Measurements from ENCODE around the gene CDR2L.
"Not testable (repeated sequence)": the region's sequence is repeated elsewhere in the genome, so short reads cannot be mapped to it uniquely, and the experiment has no call there.

The CDR2L gene

GRCh38 chr17:75012346-75013091 lies 25.1 kb downstream of the CDR2L start, which contains the start of gene MRPL58:
TSS of gene MRPL58 (plus strand) at chr17:75012670. CDS start at chr17:75012687, 17 bp downstream.
- DNase-seq, result peak; percentile 47 to 73

DNA sequence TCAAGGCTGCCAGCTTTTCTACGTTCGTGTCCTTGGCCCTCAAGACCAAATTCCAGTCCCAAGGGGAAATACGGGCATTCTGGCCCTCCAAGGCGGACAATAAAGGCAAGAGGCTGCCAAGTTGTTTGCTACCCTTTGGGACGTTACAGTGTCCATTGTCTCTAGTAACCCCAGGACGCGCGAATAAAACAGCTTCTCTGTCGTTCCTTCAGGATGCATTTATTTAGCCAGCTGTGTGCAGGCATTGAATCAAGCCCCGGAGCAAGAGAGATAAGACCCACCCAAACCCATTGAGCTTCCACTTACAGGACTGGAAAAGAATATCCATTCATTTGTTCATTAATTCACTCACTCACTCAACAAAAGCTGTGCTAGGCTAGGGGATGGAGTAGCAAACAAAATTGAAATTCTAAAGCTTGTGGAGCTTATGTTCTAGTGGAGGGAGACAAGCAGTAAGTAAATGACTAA lies 25.7 kb downstream of the CDR2L start:
- DNase-seq, result no peak

- no peak for DNase-seq
Observed at GRCh38 chr17:75019146-75019545, 31.7 kb downstream of the CDR2L start.

GRCh38 chr17:75019710-75020109 lies 32.3 kb downstream of the CDR2L start:
- DNase-seq, result no peak

- no peak for DNase-seq
Observed at GRCh38 chr17:75020331-75021110, 33.1 kb downstream of the CDR2L start.

- no peak for DNase-seq
Observed at GRCh38 chr17:75024686-75025397, 37.4 kb downstream of the CDR2L start.

DNA sequence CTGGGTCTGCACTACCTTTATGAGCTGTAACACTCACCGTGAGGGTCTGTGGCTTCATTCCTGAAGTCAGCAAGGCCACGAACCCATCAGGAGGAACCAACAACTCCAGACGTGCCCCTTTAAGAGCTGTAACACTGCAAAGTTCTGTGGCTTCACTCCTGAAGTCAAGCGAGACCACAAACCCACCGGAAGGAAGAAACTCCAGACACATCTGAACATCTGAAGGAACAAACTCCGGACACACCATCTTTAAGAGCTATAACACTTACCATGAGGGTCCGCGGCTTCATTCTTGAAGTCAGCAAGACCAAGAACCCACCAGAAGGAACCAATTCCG lies 37.9 kb downstream of the CDR2L start:
- DNase-seq, result not testable (repeated sequence)

DNA sequence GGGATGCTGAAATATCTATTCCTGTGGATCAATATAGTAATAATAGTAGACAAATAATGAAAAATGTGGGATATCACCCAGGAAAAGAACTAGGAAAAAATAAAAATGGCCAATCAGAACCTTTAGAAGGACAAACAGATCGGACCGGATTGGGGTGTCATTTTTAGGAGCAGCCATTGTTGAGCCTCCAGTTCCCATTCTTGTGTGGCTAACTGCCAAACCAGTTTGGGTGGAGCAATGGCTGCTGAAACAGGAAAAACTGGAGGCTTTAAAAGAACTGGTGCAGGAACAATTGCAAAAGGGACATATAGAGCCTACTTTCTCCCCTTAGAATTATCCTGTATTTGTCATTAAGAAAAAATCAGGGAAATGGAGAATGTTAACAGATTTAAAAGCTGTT lies 39.2 kb downstream of the CDR2L start:
- DNase-seq, result not testable (repeated sequence)

GRCh38 chr17:75030161-75030560 lies 42.7 kb downstream of the CDR2L start:
- no peak for DNase-seq

DNA sequence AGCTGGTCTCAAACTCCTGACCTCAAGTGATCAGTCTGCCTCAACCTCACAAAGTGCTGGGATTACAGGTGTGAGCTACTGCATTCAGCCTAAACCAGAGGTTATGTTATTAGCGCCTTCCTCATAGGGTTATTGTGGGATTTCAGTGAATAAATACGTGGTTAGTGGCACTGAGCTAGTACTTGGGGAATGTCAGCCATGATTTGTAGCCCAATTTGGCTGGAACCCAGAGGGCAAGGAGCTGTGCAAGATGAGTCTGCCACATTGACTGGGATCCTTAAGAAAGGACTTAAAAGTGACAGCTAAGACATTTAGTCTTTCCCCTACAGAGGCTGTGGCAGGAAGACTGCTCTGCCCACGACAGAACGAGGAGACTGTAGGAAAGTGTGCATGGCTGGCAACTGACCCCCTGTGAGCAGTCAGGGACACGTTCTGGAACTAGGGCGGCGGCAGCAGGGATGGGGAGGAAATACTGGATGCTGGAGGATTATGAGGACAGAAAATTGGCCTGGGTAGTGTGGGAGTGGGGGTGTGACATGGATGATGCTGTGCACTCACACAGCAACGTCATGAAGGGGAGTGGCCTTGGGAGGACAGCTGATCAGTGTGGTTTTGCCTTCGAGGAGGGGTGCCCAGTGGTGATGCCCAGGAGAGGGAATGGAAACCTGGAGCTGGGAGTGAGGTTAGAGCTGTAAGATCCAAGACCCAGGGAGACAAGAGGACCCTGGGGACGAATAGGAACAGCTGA lies 44.7 kb downstream of the CDR2L start:
- DNase-seq, result peak; percentile 39 to 44

DNA sequence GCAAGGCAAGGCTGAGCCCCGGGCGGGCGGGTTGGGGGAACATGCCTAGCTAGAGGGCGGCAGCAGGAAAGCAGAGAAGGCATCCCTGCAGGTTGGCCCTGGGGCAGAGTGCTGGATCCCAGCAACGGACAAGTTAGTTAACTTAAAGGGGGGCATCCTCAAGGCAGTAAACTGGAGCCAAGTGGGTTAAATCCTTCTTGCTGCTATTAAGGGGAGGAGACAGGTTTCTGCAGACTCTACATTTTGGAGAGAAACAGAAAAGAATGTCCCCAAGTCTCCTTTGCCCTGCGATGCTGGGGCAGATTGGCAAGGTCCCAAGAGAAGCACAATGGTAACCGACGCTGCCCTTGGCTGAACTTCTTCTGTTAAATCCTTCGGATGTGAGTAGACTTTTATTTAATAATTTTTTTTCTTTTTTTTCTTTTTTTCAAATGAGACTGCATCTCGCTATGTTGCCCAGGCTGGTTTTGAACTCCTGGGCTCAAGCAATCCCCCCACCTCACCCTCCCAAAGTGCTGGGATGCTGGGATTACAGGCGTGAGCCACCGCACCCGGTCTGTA lies 45.4 kb downstream of the CDR2L start:
- DNase-seq, result no peak

DNA sequence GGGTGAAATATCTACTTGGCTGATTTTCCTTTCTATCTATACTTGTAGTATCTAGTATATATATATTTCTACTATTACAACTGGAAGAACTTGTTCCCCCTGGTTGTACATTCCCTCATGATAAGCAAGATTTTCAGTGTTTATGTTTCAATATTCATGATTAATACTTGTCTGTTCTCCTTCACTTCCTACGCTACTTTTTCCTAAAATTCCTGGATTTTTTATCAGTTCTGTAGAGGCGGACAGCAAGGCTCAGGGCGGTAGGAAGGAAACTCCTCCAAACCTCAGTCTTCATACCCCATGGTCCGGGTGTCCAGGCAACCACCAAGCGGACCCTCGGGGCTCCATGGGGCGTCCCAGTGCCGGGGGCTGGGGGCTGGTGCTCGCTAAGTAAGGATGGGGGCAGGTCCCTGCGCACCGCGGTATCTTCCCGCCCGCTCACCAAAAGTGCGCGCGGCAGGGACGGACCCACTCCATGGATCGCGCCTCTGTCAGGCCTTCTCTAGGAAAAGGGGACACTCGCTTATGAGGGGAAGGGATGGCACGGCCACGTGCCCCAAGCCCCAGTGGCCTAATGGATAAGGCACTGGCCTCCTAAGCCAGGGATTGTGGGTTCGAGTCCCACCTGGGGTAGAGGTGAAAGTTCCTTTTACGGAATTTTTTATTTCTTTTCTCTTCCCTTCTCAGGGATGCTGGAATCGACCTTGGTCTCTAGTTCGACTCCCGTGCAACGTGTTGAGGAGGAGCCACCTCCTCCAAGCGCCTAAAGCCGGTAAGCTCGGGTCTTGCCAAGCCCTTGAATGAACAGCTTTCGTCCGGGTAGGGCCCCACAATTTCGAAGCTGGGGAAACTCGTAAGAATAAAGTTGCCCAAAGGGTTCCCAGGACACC lies 46.2 kb downstream of the CDR2L start:
- DNase-seq, result peak; percentile 74 to 82

DNA sequence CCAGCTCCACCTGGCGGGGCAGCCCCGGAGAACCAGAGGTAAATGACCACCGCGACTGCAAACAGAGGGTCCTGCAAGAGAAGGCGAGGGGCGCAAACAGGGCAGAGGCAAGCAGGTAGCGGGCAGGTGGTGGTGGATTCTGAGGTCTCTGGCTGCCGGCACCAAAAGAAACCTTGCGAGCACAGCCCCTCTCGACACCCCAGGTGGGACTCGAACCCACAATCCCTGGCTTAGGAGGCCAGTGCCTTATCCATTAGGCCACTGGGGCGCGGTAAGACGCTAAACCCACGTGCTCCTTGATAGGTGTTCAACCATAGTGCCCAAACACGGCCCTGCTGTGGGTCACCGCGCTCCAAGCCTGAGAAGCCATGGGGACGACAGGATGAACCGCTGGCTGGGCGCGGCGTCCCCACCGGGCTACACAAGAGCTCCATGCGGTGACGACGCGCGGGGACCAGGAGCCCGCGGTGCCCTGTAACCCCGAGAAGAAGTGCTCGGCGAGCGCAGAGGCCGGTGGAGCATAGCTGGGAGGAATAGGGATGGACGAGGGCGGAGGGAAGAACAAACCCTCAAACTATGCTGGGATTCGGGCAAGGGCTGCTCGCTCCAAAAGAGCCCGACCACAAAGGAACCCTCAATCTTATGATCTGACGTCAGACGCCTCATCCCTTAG lies 46.9 kb downstream of the CDR2L start:
- peak; percentile 64 to 70 for DNase-seq

GRCh38 chr17:75036643-75037268 lies 49.3 kb downstream of the CDR2L start:
- DNase-seq, result peak; percentile 3 to 10

DNA sequence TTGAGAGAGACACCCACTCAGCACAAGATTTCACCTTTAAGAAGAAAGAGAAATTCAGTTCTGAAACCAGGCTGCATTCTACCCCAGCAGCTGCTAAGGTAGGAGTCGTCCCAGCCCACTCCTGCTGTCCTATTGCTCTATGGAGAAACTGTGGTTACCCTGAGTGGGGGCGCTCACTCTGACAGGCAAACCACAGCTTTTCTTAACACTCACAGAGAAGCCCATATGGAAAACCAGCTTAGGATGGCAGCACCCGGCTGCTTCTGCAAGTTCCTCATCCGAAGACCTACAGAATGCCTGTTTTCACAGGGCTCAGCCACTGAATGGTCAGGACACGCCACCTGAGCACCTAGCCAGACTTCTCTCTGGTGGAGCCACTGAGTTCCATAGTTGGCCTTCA lies 51.8 kb downstream of the CDR2L start:
- DNase-seq, result no peak

- no peak for DNase-seq
Observed at GRCh38 chr17:75041656-75042280, 54.3 kb downstream of the CDR2L start.

DNA sequence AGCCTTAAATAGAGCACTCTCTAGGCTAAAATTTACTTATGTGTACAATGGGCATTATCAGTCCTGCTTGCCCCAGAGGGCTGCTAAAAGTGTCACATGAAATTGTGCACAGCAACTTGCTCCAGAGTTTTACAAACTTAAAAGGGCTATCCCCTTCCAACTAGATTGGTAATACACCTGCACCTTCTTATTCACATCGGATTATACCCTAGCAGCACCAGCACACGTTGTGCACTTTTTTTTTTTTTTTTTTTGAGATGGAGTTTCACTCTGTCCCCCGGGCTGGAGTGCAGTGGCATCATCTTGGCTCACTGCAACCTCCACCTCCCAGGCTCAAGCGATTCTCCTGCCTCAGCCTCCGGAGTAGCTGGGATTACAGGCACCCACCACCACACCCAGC lies 56.4 kb downstream of the CDR2L start:
- DNase-seq, result not testable (repeated sequence)

DNA sequence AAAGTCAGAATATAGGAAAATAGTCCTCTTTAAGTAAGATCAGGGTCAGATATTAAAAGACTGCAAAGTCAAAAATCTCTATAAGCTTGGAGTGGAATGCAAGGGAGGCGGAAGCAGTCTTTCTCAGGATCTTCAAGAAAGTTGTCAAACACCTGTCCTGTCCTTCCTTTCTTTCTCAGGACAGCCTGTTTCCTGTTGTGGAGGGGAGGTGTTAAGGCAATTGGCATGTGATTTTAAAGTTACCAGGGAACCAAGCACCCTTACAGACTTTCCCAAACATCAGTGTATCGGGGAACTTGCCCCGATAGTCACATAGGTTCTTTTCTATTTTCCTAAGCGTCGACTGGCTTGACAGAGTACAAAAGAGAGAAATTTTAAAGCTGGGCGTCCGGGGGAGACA lies 57.3 kb downstream of the CDR2L start:
- DNase-seq, result no peak

GRCh38 chr17:75045946-75046406 lies 58.5 kb downstream of the CDR2L start:
- not testable (repeated sequence) for DNase-seq

Data from bone marrow (tissue), 2 donors.